ENCODE data around the gene ATP8A1.

ATP8A1 gene

GRCh38 chr4:42458657-42459056 lies 198.2 kb downstream of the ATP8A1 start:
- H3K36me3 ChIP-seq (ENCODE audit: control insufficient read depth, insufficient read depth, low read length), result no peaks in the 10 kb centered on the region
- no peaks in the 10 kb centered on the region for H3K79me2 ChIP-seq
- H2AFZ ChIP-seq, result no peak overlapping the region
- H3K27ac ChIP-seq, result no peak overlapping the region
- no peak overlapping the region for H3K4me2 ChIP-seq (ENCODE audit: low read length)
- TF ChIP-seq, protein P1, sequence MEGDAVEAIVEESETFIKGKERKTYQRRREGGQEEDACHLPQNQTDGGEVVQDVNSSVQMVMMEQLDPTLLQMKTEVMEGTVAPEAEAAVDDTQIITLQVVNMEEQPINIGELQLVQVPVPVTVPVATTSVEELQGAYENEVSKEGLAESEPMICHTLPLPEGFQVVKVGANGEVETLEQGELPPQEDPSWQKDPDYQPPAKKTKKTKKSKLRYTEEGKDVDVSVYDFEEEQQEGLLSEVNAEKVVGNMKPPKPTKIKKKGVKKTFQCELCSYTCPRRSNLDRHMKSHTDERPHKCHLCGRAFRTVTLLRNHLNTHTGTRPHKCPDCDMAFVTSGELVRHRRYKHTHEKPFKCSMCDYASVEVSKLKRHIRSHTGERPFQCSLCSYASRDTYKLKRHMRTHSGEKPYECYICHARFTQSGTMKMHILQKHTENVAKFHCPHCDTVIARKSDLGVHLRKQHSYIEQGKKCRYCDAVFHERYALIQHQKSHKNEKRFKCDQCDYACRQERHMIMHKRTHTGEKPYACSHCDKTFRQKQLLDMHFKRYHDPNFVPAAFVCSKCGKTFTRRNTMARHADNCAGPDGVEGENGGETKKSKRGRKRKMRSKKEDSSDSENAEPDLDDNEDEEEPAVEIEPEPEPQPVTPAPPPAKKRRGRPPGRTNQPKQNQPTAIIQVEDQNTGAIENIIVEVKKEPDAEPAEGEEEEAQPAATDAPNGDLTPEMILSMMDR (IDR thresholded peaks at IDR 0.05), result no peak
- no peak overlapping the region for H3K9ac ChIP-seq
- H3K4me1 ChIP-seq, result no peaks in the 10 kb centered on the region
- no peaks in the 10 kb centered on the region for H3K9me3 ChIP-seq (ENCODE audit: control insufficient read depth, low read length)
- no peak overlapping the region for H3K4me3 ChIP-seq (ENCODE audit: low read depth, low read length)
- no peaks in the 10 kb centered on the region for H3K27me3 ChIP-seq (ENCODE audit: control insufficient read depth, insufficient read depth, low read length)

DNA sequence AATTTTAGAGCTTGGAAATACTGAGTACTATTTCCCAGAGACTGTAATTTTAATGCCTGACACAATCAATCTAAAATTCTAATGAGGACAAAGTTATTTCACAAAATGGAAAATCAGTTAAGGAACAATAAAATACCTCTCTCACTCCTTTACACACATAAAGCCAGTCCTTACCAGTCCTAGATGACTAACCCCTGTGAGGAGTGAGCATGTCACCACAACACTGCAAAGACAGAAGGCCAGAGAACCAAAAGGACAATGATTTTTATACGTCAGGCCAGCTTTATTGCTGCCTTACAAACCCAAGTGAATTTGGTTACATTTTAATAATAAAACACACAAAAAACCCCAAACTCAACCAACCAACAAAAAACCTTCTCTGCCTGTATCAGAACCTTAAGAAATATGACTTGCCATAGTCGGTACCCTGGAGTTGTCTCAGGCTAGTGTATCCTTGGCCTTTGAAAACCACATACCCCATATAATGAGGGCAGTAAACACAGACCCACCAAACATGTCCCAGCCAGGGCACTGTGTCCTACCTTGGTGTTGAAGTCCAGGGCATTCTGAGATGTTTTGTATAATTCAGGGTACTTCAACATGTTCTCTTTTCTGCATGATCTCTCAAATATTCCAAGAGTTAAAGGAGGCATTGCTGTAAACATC lies 202.0 kb downstream of the ATP8A1 start:
- Histone ChIP-seq H3K36me3 (ENCODE audit: control insufficient read depth, insufficient read depth, low read length) (no peaks in the 10 kb centered on the region), H3K4me1 (no peaks in the 10 kb centered on the region), H3K4me2 (ENCODE audit: low read length) (no peak overlapping the region), H2AFZ (no peak overlapping the region), H3K9me3 (ENCODE audit: control insufficient read depth, low read length) (no peaks in the 10 kb centered on the region), H3K79me2 (no peaks in the 10 kb centered on the region), H3K27me3 (ENCODE audit: control insufficient read depth, insufficient read depth, low read length) (no peaks in the 10 kb centered on the region), H3K9ac (no peak overlapping the region), H3K27ac (no peak overlapping the region), H3K4me3 (ENCODE audit: low read depth, low read length) (no peak overlapping the region)
- TF ChIP-seq, protein P1 (IDR thresholded peaks at IDR 0.05), result no peak

DNA sequence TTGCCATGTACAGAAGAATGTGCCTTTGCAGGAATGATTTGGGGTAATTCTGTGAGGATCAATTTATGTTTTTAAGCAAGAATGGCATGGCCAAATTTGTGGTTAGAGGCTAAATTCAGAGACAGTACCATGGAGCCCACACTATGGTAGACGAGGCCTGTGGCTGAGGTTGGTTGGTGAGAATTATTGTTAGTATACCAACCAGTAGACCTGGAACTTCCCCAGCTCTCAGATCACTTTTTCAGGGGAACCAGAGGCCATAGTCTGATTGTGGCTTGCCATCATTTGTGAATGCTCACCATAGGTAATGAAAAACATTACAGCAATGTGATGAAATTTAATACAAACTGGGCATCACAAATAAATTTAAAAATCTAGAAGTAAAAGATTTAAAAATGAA lies 203.3 kb downstream of the ATP8A1 start:
- H3K27me3 ChIP-seq (ENCODE audit: control insufficient read depth, insufficient read depth, low read length), result no peaks in the 10 kb centered on the region
- no peaks in the 10 kb centered on the region for H3K9me3 ChIP-seq (ENCODE audit: control insufficient read depth, low read length)
- TF ChIP-seq, protein P1 (IDR thresholded peaks at IDR 0.05), result no peak
- H3K4me1 ChIP-seq, result no peaks in the 10 kb centered on the region
- no peaks in the 10 kb centered on the region for H3K79me2 ChIP-seq
- no peak overlapping the region for H3K4me3 ChIP-seq (ENCODE audit: low read depth, low read length)
- no peak overlapping the region for H2AFZ ChIP-seq
- H3K27ac ChIP-seq, result no peak overlapping the region
- no peaks in the 10 kb centered on the region for H3K36me3 ChIP-seq (ENCODE audit: control insufficient read depth, insufficient read depth, low read length)
- H3K9ac ChIP-seq, result no peak overlapping the region
- H3K4me2 ChIP-seq (ENCODE audit: low read length), result no peak overlapping the region

GRCh38 chr4:42452823-42453222 lies 204.1 kb downstream of the ATP8A1 start:
- H3K9ac ChIP-seq, result no peak overlapping the region
- H3K9me3 ChIP-seq (ENCODE audit: control insufficient read depth, low read length), result no peaks in the 10 kb centered on the region
- H3K27me3 ChIP-seq (ENCODE audit: control insufficient read depth, insufficient read depth, low read length), result no peaks in the 10 kb centered on the region
- no peak overlapping the region for H3K27ac ChIP-seq
- no peak overlapping the region for H3K4me3 ChIP-seq (ENCODE audit: low read depth, low read length)
- TF ChIP-seq, protein P1 (IDR thresholded peaks at IDR 0.05), result no peak
- H3K79me2 ChIP-seq, result no peaks in the 10 kb centered on the region
- H3K4me2 ChIP-seq (ENCODE audit: low read length), result no peak overlapping the region
- no peaks in the 10 kb centered on the region for H3K4me1 ChIP-seq
- H3K36me3 ChIP-seq (ENCODE audit: control insufficient read depth, insufficient read depth, low read length), result no peaks in the 10 kb centered on the region
- H2AFZ ChIP-seq, result no peak overlapping the region

DNA sequence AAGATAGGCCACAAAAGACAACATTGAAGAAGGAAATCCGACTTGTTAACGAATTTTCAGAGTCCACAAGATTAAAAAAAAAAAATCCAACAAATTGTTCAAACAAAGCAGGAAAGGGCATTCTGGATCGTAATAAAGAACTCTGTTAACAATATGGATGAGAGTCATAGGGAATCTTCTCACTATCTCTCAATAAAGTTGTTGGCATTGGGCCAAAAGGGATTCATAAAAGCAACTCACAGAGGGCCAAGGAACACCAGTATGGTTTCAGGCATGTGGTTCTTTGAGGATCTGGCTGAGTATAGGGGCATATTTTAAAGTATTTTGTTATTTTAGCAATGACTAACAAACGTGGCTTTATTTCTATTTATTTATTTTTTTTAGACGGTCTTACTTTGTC lies 210.1 kb downstream of the ATP8A1 start:
- Histone ChIP-seq H3K4me2 (ENCODE audit: low read length) (no peak overlapping the region), H3K79me2 (no peaks in the 10 kb centered on the region), H3K9ac (no peak overlapping the region), H3K9me3 (ENCODE audit: control insufficient read depth, low read length) (no peaks in the 10 kb centered on the region), H3K4me3 (ENCODE audit: low read depth, low read length) (no peak overlapping the region), H3K27me3 (ENCODE audit: control insufficient read depth, insufficient read depth, low read length) (no peaks in the 10 kb centered on the region), H3K36me3 (ENCODE audit: control insufficient read depth, insufficient read depth, low read length) (no peaks in the 10 kb centered on the region), H3K4me1 (no peaks in the 10 kb centered on the region), H3K27ac (no peak overlapping the region), H2AFZ (no peak overlapping the region)
- TF ChIP-seq, protein P1 (IDR thresholded peaks at IDR 0.05), result no peak

Measured in parathyroid adenoma (tissue), 2 donors.